Measurements from ENCODE around the gene EPAS1. TPM values are rescaled to one million over a fixed set of nuclear protein-coding genes. Genes with fewer than 3 reads are reported as not detected.

EPAS1 gene
- total and polyA plus RNA-seq, 9 of the 15 experiments (the other 6 are each of a cell fraction or from before 2014, with no cell fraction given), result 0.25 to 11.2 (median 4.1) TPM

- in situ Hi-C loops (cut with MboI) (no loop called here), intact Hi-C loops (cut with micrococcal nuclease) (no loop called here)
- Histone ChIP-seq H3K4me3 (no peak overlapping the region), H3K36me3 (ENCODE audit: control insufficient read depth, insufficient read depth, low read length) (no peaks in the 10 kb centered on the region), H3K4me2 (ENCODE audit: insufficient read depth, low read length) (no peak overlapping the region), H3K79me2 (ENCODE audit: control insufficient read depth, insufficient read depth, low read length) (no peaks in the 10 kb centered on the region), H3K4me1 (replicated peaks in 1 of 2; ENCODE audit: control insufficient read depth in 2 of 2, insufficient read depth in 2 of 2, low read length in 2 of 2) (peaks cover 18 to 30% of the 10 kb centered on the region in 2 experiments), H3K27me3 (ENCODE audit: control insufficient read depth in 2 of 2, insufficient read depth in 2 of 2, low read length in 2 of 2) (no peaks in the 10 kb centered on the region), H2AFZ (ENCODE audit: low read depth, low read length) (no peak overlapping the region), H3K9me1 (ENCODE audit: control insufficient read depth, insufficient read depth, low read length) (no peaks in the 10 kb centered on the region), H3K27ac (ENCODE audit: extremely low read depth, low read depth, low read length) (no peak overlapping the region), H3K9me3 (replicated peaks; ENCODE audit: control insufficient read depth, insufficient read depth, low read depth, low read length) (no peaks in the 10 kb centered on the region), H4K20me1 (replicated peaks; ENCODE audit: control insufficient read depth, insufficient read depth, low read length) (no peaks in the 10 kb centered on the region), H3K9ac (ENCODE audit: insufficient read depth in 1 of 2, low read depth in 2 of 2, low read length in 2 of 2) (no peak overlapping the region)
- CTCF ChIA-PET (ENCODE audit: low intra/inter-chr PET ratio), result no interaction called here
- ATAC-seq, result no peak
- 47% methylated on average over 8 of the region's 8 CpGs for WGBS (ENCODE audit: insufficient coverage, low coverage, missing lambda C conversion rate)
- TF ChIP-seq SIN3B (IDR thresholded peaks at IDR 0.05; ENCODE audit: low read depth) (no peak), KDM4B (IDR thresholded peaks at IDR 0.05; ENCODE audit: borderline replicate concordance in 2 of 2, low read depth in 1 of 2) (no peak)
- FAIRE-seq, result no peak
- POLR2A ChIA-PET, result no interaction called here
- no TSS peak for BruUV-seq (replicated peaks)
- DNase-seq (ENCODE audit: extremely low read depth in 1 of 4, low spot score in 3 of 4), result no peak
These were observed 34.0 kb downstream of the EPAS1 start for GRCh38 chr2:46331109-46331766.

GRCh38 chr2:46332686-46333281 lies 35.6 kb downstream of the EPAS1 start:
- Histone ChIP-seq H3K4me2 (ENCODE audit: insufficient read depth, low read length) (no peak overlapping the region), H3K79me2 (ENCODE audit: control insufficient read depth, insufficient read depth, low read length) (no peaks in the 10 kb centered on the region), H4K20me1 (replicated peaks; ENCODE audit: control insufficient read depth, insufficient read depth, low read length) (no peaks in the 10 kb centered on the region), H3K9me1 (ENCODE audit: control insufficient read depth, insufficient read depth, low read length) (no peaks in the 10 kb centered on the region), H3K4me3 (no peak overlapping the region), H3K36me3 (ENCODE audit: control insufficient read depth, insufficient read depth, low read length) (no peaks in the 10 kb centered on the region), H3K9ac (ENCODE audit: insufficient read depth in 1 of 2, low read depth in 2 of 2, low read length in 2 of 2) (no peak overlapping the region), H2AFZ (ENCODE audit: low read depth, low read length) (no peak overlapping the region), H3K27ac (ENCODE audit: extremely low read depth, low read depth, low read length) (no peak overlapping the region), H3K27me3 (ENCODE audit: control insufficient read depth in 2 of 2, insufficient read depth in 2 of 2, low read length in 2 of 2) (no peaks in the 10 kb centered on the region), H3K9me3 (replicated peaks; ENCODE audit: control insufficient read depth, insufficient read depth, low read depth, low read length) (no peaks in the 10 kb centered on the region), H3K4me1 (replicated peaks in 1 of 2; ENCODE audit: control insufficient read depth in 2 of 2, insufficient read depth in 2 of 2, low read length in 2 of 2) (peaks cover 16 to 22% of the 10 kb centered on the region in 2 experiments)
- in situ Hi-C loops (cut with MboI), result no loop called here
- ChIA-PET POLR2A (interaction anchor here (0.7 kb wide), 1 partner anchor 21 kb away, joined by 3 read pairs; no protein-coding TSS in a partner anchor), CTCF (ENCODE audit: low intra/inter-chr PET ratio) (interaction anchor here (0.7 kb wide), 1 partner anchor 128 kb away, joined by 3 read pairs; no protein-coding TSS in a partner anchor)
- no peak for ATAC-seq
- BruUV-seq (replicated peaks), result no TSS peak
- intact Hi-C loops (cut with micrococcal nuclease), result no loop called here
- WGBS (ENCODE audit: insufficient coverage, low coverage, missing lambda C conversion rate), result 77% methylated on average over 6 of the region's 8 CpGs
- DNase-seq (ENCODE audit: extremely low read depth in 1 of 4, low spot score in 3 of 4), result no peak
- no peak for FAIRE-seq
- no peak for TF ChIP-seq IRF9 (tag; IDR thresholded peaks at IDR 0.05)
- no peak for TF ChIP-seq ZKSCAN8 (CRISPR knock-in tag; IDR thresholded peaks at IDR 0.05)
- no peak for TF ChIP-seq BRD9 (IDR thresholded peaks at IDR 0.05; ENCODE audit: low read depth, partially characterized antibody)
